Stimulated activated CD4-positive, alpha-beta T cell treated with anti-CD3 and anti-CD28 coated beads, Interleukin-1b, Interleukin-23, amount 100 ng/mL, for 4 hours (primary cell): ENCODE measurements around the gene ATP2C1.
"Not testable (repeated sequence)": the region's sequence is repeated elsewhere in the genome, so short reads cannot be mapped to it uniquely, and the experiment has no call there.

ENCODE experiments used
- DNase-seq, 2 donors: peaks; one replicate each; pipeline ENCODE4 v3.0.0-alpha.2; 2020; ENCODE audit warnings: low read depth in 2 of 2

ATP2C1 gene

GRCh38 chr3:130893376-130894129 lies at the start of gene ATP2C1:
TSS of gene ATP2C1 (plus strand) at chr3:130894084. CDS start at chr3:130894770, 686 bp downstream.
- peak; percentile 80 to 86 for DNase-seq

GRCh38 chr3:130844462-130844861 lies 49.4 kb upstream of the ATP2C1 start:
- no peak for DNase-seq

- DNase-seq, result no peak
Measured at GRCh38 chr3:130846181-130846580, 47.7 kb upstream of the ATP2C1 start.

- DNase-seq, result no peak
Measured at GRCh38 chr3:130849091-130849552, 44.8 kb upstream of the ATP2C1 start.

- peak; percentile 12 to 18 for DNase-seq
Measured at GRCh38 chr3:130850044-130850797, 43.7 kb upstream of the ATP2C1 start.

- DNase-seq, result no peak
Measured at GRCh38 chr3:130850843-130851242, 43.0 kb upstream of the ATP2C1 start.

GRCh38 chr3:130851277-130851676 lies 42.6 kb upstream of the ATP2C1 start:
- DNase-seq, result no peak

- DNase-seq, result no peak
Measured at GRCh38 chr3:130853581-130853980, 40.3 kb upstream of the ATP2C1 start.

GRCh38 chr3:130854208-130854864 lies 39.5 kb upstream of the ATP2C1 start:
- no peak for DNase-seq

GRCh38 chr3:130857336-130858026 lies 36.4 kb upstream of the ATP2C1 start:
- no peak for DNase-seq

- DNase-seq, result not testable (repeated sequence)
Measured at GRCh38 chr3:130862130-130862529, 31.8 kb upstream of the ATP2C1 start.

GRCh38 chr3:130865489-130865888 lies 28.4 kb upstream of the ATP2C1 start:
- DNase-seq, result no peak

- no peak for DNase-seq
Measured at GRCh38 chr3:130866327-130866726, 27.6 kb upstream of the ATP2C1 start.

- no peak for DNase-seq
Measured at GRCh38 chr3:130870423-130870822, 23.5 kb upstream of the ATP2C1 start.

- no peak for DNase-seq
Measured at GRCh38 chr3:130876594-130876993, 17.3 kb upstream of the ATP2C1 start.

- DNase-seq, result no peak
Measured at GRCh38 chr3:130878464-130878863, 15.4 kb upstream of the ATP2C1 start.

GRCh38 chr3:130889416-130889946 lies 4.4 kb upstream of the ATP2C1 start:
- DNase-seq, result no peak

GRCh38 chr3:130892759-130893375 lies 1.0 kb upstream of the ATP2C1 start:
- DNase-seq, result peak; percentile 23 to 45

GRCh38 chr3:130894130-130894985 lies 474 bp downstream of the ATP2C1 start:
- peak; percentile 10 to 18 for DNase-seq

- DNase-seq, result no peak
Measured at GRCh38 chr3:130894986-130895280, 1.0 kb downstream of the ATP2C1 start.
